Measurements from ENCODE around the gene BTBD9. TPM values are rescaled to one million over a fixed set of nuclear protein-coding genes. Genes with fewer than 3 reads are reported as not detected.

The BTBD9 gene
- total RNA-seq, 3 donors from 2014 or later: 12.8 to 25.5 (median 19.0) TPM

DNA sequence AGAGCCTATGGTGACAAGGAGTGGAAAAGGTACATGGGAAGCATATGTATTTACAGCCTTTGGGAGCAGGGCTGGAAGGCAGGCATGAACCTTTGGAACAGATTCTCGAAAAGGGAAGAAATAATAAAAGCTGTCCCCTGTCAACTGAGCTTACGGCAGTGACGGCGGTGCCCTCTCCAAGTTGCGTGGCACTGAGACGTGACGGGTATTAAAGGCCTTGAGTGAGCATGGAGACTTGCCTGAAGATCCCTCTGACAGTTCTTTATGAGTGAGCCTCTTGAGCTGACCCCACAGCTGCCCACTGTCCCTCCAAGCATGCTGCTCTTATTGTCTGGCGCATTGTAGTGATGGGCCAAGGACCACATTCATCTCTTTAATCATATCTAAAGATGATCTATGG is 431.7 kb downstream of the BTBD9 start:
- DNase-seq (ENCODE audit: low spot score in 2 of 2): no peak
- H3K27ac ChIP-seq: no peak overlapping the region
- peaks cover 0 to 7% of the 10 kb centered on the region in 2 donors for H3K4me1 ChIP-seq
- intact Hi-C loops (cut with DNase I; ENCODE audit: low total_unique reads): no loop called here
- H3K4me3 ChIP-seq: no peak overlapping the region
- TF ChIP-seq, protein P1, sequence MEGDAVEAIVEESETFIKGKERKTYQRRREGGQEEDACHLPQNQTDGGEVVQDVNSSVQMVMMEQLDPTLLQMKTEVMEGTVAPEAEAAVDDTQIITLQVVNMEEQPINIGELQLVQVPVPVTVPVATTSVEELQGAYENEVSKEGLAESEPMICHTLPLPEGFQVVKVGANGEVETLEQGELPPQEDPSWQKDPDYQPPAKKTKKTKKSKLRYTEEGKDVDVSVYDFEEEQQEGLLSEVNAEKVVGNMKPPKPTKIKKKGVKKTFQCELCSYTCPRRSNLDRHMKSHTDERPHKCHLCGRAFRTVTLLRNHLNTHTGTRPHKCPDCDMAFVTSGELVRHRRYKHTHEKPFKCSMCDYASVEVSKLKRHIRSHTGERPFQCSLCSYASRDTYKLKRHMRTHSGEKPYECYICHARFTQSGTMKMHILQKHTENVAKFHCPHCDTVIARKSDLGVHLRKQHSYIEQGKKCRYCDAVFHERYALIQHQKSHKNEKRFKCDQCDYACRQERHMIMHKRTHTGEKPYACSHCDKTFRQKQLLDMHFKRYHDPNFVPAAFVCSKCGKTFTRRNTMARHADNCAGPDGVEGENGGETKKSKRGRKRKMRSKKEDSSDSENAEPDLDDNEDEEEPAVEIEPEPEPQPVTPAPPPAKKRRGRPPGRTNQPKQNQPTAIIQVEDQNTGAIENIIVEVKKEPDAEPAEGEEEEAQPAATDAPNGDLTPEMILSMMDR (IDR thresholded peaks at IDR 0.05): no peak
- TF ChIP-seq POLR2AphosphoS5 (IDR thresholded peaks at IDR 0.05) (no peak), POLR2A (IDR thresholded peaks at IDR 0.05) (no peak)
- H3K27me3 ChIP-seq: no peaks in the 10 kb centered on the region
- no peaks in the 10 kb centered on the region for H3K36me3 ChIP-seq
- H3K9me3 ChIP-seq: no peaks in the 10 kb centered on the region

DNA sequence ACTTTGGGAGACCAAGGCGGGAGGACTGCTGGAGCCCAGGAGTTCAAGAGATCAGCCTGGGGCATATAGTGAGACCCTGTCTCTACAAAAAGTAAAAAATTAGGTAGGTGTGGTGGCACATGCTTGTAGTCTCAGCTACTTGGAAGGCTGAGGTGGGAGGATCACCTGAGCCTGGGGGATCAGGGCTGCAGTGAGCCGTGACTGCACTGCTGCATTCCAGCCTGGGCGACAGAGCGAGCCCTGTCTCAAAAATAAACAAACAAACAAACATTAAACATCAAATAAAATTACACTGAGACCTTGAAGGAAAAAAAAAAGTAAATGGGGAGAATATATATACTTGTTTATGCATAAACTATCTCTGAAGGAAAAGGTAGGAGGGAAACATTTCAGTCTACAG is 432.4 kb downstream of the BTBD9 start:
- H3K27me3 ChIP-seq: no peaks in the 10 kb centered on the region
- no peaks in the 10 kb centered on the region for H3K36me3 ChIP-seq
- intact Hi-C loops (cut with DNase I; ENCODE audit: low total_unique reads): no loop called here
- no peak overlapping the region for H3K27ac ChIP-seq
- DNase-seq (ENCODE audit: low spot score in 2 of 2): no peak
- TF ChIP-seq POLR2A (IDR thresholded peaks at IDR 0.05) (no peak), POLR2AphosphoS5 (IDR thresholded peaks at IDR 0.05) (no peak)
- TF ChIP-seq, protein P1 (IDR thresholded peaks at IDR 0.05): no peak
- peaks cover 0 to 7% of the 10 kb centered on the region in 2 donors for H3K4me1 ChIP-seq
- H3K9me3 ChIP-seq: no peaks in the 10 kb centered on the region
- H3K4me3 ChIP-seq: no peak overlapping the region

DNA sequence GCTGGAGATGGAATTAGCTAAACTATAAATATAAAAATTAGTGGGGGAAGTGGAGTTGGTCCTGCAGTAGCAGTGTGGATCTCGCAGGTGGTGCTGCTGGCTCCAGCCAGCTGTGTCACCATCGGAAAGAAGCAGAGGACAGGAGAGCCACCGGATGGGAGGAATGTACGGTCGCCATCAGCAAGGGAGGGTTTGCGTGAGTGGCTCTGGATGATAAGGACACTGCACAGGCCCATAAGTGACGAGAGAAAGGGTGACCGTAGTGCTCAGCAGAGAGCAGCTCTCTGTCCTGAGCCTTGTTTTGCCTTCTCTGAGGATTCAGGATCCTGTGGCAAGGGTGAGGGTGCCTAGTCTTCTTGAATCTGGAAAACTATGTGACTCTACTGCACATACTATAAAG is 441.5 kb downstream of the BTBD9 start:
- no peak overlapping the region for H3K4me3 ChIP-seq
- H3K27me3 ChIP-seq: no peaks in the 10 kb centered on the region
- no peaks in the 10 kb centered on the region for H3K36me3 ChIP-seq
- intact Hi-C loops (cut with DNase I; ENCODE audit: low total_unique reads): no loop called here
- no peak overlapping the region for H3K27ac ChIP-seq
- no peak for DNase-seq (ENCODE audit: low spot score in 2 of 2)
- TF ChIP-seq POLR2A (IDR thresholded peaks at IDR 0.05): no peak
- TF ChIP-seq, protein P1 (IDR thresholded peaks at IDR 0.05): no peak
- H3K9me3 ChIP-seq: no peaks in the 10 kb centered on the region
- H3K4me1 ChIP-seq: no peaks in the 10 kb centered on the region

DNA sequence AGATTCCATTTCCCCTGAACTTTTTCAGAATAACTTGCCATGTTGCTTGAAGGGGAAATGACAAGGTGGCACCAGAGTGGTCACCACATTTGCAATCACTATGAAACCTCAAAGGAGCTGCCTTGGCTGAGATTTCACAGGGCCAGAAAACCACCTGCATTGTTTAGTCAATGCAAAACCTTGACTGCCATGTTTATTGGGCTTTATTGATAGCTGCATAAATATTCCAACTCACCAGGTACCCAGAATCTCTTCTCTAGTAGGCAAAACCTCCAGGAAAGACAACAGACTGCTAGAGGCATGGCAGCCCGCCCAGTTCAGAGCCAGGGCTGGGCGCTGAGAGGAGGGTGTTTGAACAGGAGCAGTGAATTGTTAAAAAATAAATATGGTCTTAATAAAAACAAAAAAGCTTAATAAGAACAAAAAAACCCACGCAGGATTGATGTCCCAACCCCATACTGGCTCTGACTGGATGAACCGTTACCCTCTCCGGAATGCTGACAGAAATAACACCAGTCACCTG is 444.6 kb downstream of the BTBD9 start:
- H3K9me3 ChIP-seq: no peaks in the 10 kb centered on the region
- TF ChIP-seq, protein P1 (IDR thresholded peaks at IDR 0.05): no peak
- TF ChIP-seq POLR2AphosphoS5 (IDR thresholded peaks at IDR 0.05): no peak
- TF ChIP-seq POLR2A (IDR thresholded peaks at IDR 0.05): no peak
- intact Hi-C loops (cut with DNase I; ENCODE audit: low total_unique reads): no loop called here
- no peaks in the 10 kb centered on the region for H3K27me3 ChIP-seq
- H3K27ac ChIP-seq: no peak overlapping the region
- no peak overlapping the region for H3K4me3 ChIP-seq
- no peaks in the 10 kb centered on the region for H3K4me1 ChIP-seq
- H3K36me3 ChIP-seq: no peaks in the 10 kb centered on the region
- no peak for DNase-seq (ENCODE audit: low spot score in 2 of 2)

DNA sequence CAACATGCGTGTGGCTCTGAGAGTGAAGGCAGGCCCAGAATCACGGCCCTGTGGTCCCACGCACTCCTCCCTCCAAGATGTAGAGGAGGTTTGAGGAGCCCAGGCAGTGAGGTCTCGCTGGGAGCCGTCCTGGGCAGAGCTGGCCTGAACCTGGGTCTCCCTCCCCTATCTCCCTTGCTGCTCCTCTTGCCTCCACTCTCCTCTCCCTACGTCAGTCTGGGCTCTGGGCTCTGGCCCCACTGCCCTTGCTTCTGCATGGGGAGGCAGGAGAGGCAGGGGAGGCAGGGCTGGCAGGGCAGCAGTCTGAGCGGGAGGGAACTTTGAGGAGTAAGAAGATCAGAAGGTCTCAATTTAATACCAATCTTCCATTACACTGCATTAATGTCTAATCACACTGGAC is 445.1 kb downstream of the BTBD9 start:
- intact Hi-C loops (cut with DNase I; ENCODE audit: low total_unique reads): no loop called here
- no peak overlapping the region for H3K27ac ChIP-seq
- no peak for DNase-seq (ENCODE audit: low spot score in 2 of 2)
- H3K4me3 ChIP-seq: no peak overlapping the region
- H3K9me3 ChIP-seq: no peaks in the 10 kb centered on the region
- no peak for TF ChIP-seq POLR2A (IDR thresholded peaks at IDR 0.05)
- TF ChIP-seq, protein P1 (IDR thresholded peaks at IDR 0.05): no peak
- TF ChIP-seq POLR2AphosphoS5 (IDR thresholded peaks at IDR 0.05): no peak
- H3K4me1 ChIP-seq: no peaks in the 10 kb centered on the region
- no peaks in the 10 kb centered on the region for H3K36me3 ChIP-seq
- no peaks in the 10 kb centered on the region for H3K27me3 ChIP-seq
